ENCODE results near the gene RBM14.
A peak's percentile ranks its signal among the peaks of the same experiment; 100 is the strongest.
"Not testable (repeated sequence)": the region's sequence is repeated elsewhere in the genome, so short reads cannot be mapped to it uniquely, and the experiment has no call there.

RBM14 gene

GRCh38 chr11:66616379-66617154 is at the start of gene RBM14:
Gene RBM14 (plus strand): TSS chr11:66616630. CDS start chr11:66616721, 91 bp downstream.
- DNase-seq (ENCODE audit: low read depth in 2 of 2) = peak; percentile 95 to 97

GRCh38 chr11:66567787-66568123 is 48.7 kb upstream of the RBM14 start:
- no peak for DNase-seq (ENCODE audit: low read depth in 2 of 2)

- peak; percentile 37 to 44 for DNase-seq (ENCODE audit: low read depth in 2 of 2)
Observed at GRCh38 chr11:66568124-66568916, 48.1 kb upstream of the RBM14 start, which contains the start of gene CTSF. Gene CTSF (minus strand): TSS chr11:66568606. CDS start chr11:66568486, 120 bp downstream.

GRCh38 chr11:66569076-66569475 is 47.4 kb upstream of the RBM14 start:
- no peak for DNase-seq (ENCODE audit: low read depth in 2 of 2)

GRCh38 chr11:66570079-66570849 is 46.2 kb upstream of the RBM14 start:
- no peak for DNase-seq (ENCODE audit: low read depth in 2 of 2)

GRCh38 chr11:66570850-66571180 is 45.6 kb upstream of the RBM14 start:
- DNase-seq (ENCODE audit: low read depth in 2 of 2) = no peak

- DNase-seq (ENCODE audit: low read depth in 2 of 2) = peak; percentile 53 to 58
Observed at GRCh38 chr11:66579017-66579606, 37.3 kb upstream of the RBM14 start.

- DNase-seq (ENCODE audit: low read depth in 2 of 2) = no peak
Observed at GRCh38 chr11:66580803-66581202, 35.6 kb upstream of the RBM14 start.

- DNase-seq (ENCODE audit: low read depth in 2 of 2) = no peak
Observed at GRCh38 chr11:66581261-66581660, 35.2 kb upstream of the RBM14 start.

- DNase-seq (ENCODE audit: low read depth in 2 of 2) = not testable (repeated sequence)
Observed at GRCh38 chr11:66582565-66583147, 33.8 kb upstream of the RBM14 start.

GRCh38 chr11:66585447-66585846 is 31.0 kb upstream of the RBM14 start:
- DNase-seq (ENCODE audit: low read depth in 2 of 2) = not testable (repeated sequence)

- DNase-seq (ENCODE audit: low read depth in 2 of 2) = no peak
Observed at GRCh38 chr11:66586136-66586535, 30.3 kb upstream of the RBM14 start.

- not testable (repeated sequence) for DNase-seq (ENCODE audit: low read depth in 2 of 2)
Observed at GRCh38 chr11:66589315-66589714, 27.1 kb upstream of the RBM14 start.

- no peak for DNase-seq (ENCODE audit: low read depth in 2 of 2)
Observed at GRCh38 chr11:66589996-66590675, 26.3 kb upstream of the RBM14 start.

GRCh38 chr11:66591175-66591574 is 25.3 kb upstream of the RBM14 start:
- DNase-seq (ENCODE audit: low read depth in 2 of 2) = no peak

- DNase-seq (ENCODE audit: low read depth in 2 of 2) = peak; percentile 96
Observed at GRCh38 chr11:66592457-66593302, 23.8 kb upstream of the RBM14 start, which contains the start of the genes CCDC87 and CCS. Gene CCDC87 (minus strand): TSS chr11:66593063. CDS start chr11:66593015, 48 bp downstream. Gene CCS (plus strand): TSS chr11:66593185. CDS start chr11:66593262, 77 bp downstream.

GRCh38 chr11:66593303-66593635 is 23.2 kb upstream of the RBM14 start:
- no peak for DNase-seq (ENCODE audit: low read depth in 2 of 2)

GRCh38 chr11:66593650-66594049 is 22.8 kb upstream of the RBM14 start:
- DNase-seq (ENCODE audit: low read depth in 2 of 2) = no peak

GRCh38 chr11:66595245-66595904 is 21.1 kb upstream of the RBM14 start:
- DNase-seq (ENCODE audit: low read depth in 2 of 2) = no peak
